CD14-positive monocyte (primary cell): ENCODE results near the gene ASCC1. TPM values are rescaled to one million over a fixed set of nuclear protein-coding genes. Genes with fewer than 3 reads are reported as not detected.

Experiments used
- DNase-seq, 3 donors: peaks; one replicate each; pipeline ENCODE4 v3.0.0-alpha.2; 2011 to 2022
- H2AFZ ChIP-seq: 2 replicates; pipeline ENCODE4 v1.6.0; 2012; ENCODE audit warnings: mild to moderate bottlenecking, low read depth, low read length, inconsistent platforms; ENCODE audit not compliant: insufficient read depth, poor library complexity, severe bottlenecking
- H3K27ac ChIP-seq, 2 donors: 1 replicate in 1 of 2; 2 replicates in 1 of 2; pipeline ENCODE4 v1.5.1; 2012 to 2013; ENCODE audit warnings: low read length in 2 of 2, control low read depth in 1 of 2, inconsistent platforms in 1 of 2, low read depth in 1 of 2, mild to moderate bottlenecking in 1 of 2
- H3K27me3 ChIP-seq, 2 donors: one replicate each; pipeline versions ENCODE4 v1.6.0 to v1.6.1; 2011 to 2013; ENCODE audit warnings: low read length in 2 of 2; ENCODE audit not compliant: control insufficient read depth in 2 of 2, insufficient read depth in 2 of 2
- H3K36me3 ChIP-seq, 2 donors: replicated peaks in 1 of 2; 1 replicate in 1 of 2; 2 replicates in 1 of 2; pipeline versions ENCODE4 v1.5.1 to v1.6.1; 2012 to 2013; ENCODE audit warnings: low read length in 2 of 2, control low read depth in 1 of 2, inconsistent platforms in 1 of 2, mild to moderate bottlenecking in 1 of 2; ENCODE audit not compliant: insufficient read depth in 2 of 2, control insufficient read depth in 1 of 2
- H3K4me1 ChIP-seq, 2 donors: 1 replicate in 1 of 2; 2 replicates in 1 of 2; pipeline versions ENCODE4 v1.5.1 to v1.6.1; 2012 to 2013; ENCODE audit warnings: low read length in 2 of 2, control low read depth in 1 of 2, inconsistent platforms in 1 of 2, mild to moderate bottlenecking in 1 of 2, moderate library complexity in 1 of 2; ENCODE audit not compliant: insufficient read depth in 2 of 2, control insufficient read depth in 1 of 2
- H3K4me2 ChIP-seq: replicated peaks from 2 replicates; pipeline ENCODE3; 2012; ENCODE audit warnings: low read length, moderate library complexity, mild to moderate bottlenecking; ENCODE audit not compliant: poor library complexity, severe bottlenecking; ENCODE audit errors: extremely low read depth
- H3K4me3 ChIP-seq, 3 experiments: fragments of 200-600 bp in 1 of 3; sonication (generic) in 1 of 3; replicated peaks in 1 of 3; 1 replicate in 2 of 3; 2 replicates in 1 of 3; pipeline ENCODE4 v1.5.1; 2011 to 2013; ENCODE audit warnings: low read length in 3 of 3, mild to moderate bottlenecking in 3 of 3, control low read depth in 2 of 3, low read depth in 2 of 3, inconsistent platforms in 1 of 3, moderate library complexity in 1 of 3
- H3K79me2 ChIP-seq: 2 replicates; pipeline ENCODE4 v1.6.0; 2012; ENCODE audit warnings: mild to moderate bottlenecking, control low read depth, inconsistent platforms, low read length, moderate library complexity; ENCODE audit not compliant: insufficient read depth
- H3K9ac ChIP-seq: 2 replicates; pipeline ENCODE4 v1.6.0; 2017; ENCODE audit warnings: low read length, mild to moderate bottlenecking; ENCODE audit not compliant: insufficient read depth, poor library complexity, severe bottlenecking
- H3K9me3 ChIP-seq, 2 donors: replicated peaks in 1 of 2; 1 replicate in 1 of 2; 2 replicates in 1 of 2; pipeline versions ENCODE4 v1.5.1 to v1.6.1; 2012 to 2013; ENCODE audit warnings: low read length in 2 of 2, control low read depth in 1 of 2; ENCODE audit not compliant: control insufficient read depth in 1 of 2, insufficient read depth in 1 of 2
- H4K20me1 ChIP-seq: 2 replicates; pipeline ENCODE4 v1.6.0; 2012; ENCODE audit warnings: mild to moderate bottlenecking, low read length, control low read depth, moderate library complexity; ENCODE audit not compliant: insufficient read depth
- H3K27ac Mint-ChIP-seq, 7 donors: one replicate each; pipeline ENCODE4 v1.8.0; 2020; ENCODE audit warnings: mild to moderate bottlenecking in 7 of 7, mixed read lengths in 7 of 7, moderate library complexity in 6 of 7, inconsistent platforms in 2 of 7
- H3K27me3 Mint-ChIP-seq, 3 donors: one replicate each; pipeline ENCODE4 v1.8.0; 2021 to 2022; ENCODE audit warnings: low read depth in 3 of 3, mild to moderate bottlenecking in 3 of 3, mixed read lengths in 3 of 3, moderate library complexity in 3 of 3, inconsistent platforms in 1 of 3
- H3K36me3 Mint-ChIP-seq, 2 donors: one replicate each; pipeline ENCODE4 v1.8.0; 2020; ENCODE audit warnings: mixed read lengths in 2 of 2, inconsistent platforms in 1 of 2, mild to moderate bottlenecking in 1 of 2
- H3K4me1 Mint-ChIP-seq: one replicate; pipeline ENCODE4 v1.8.0; 2020; ENCODE audit warnings: mild to moderate bottlenecking, mixed read lengths
- H3K4me3 Mint-ChIP-seq, 2 donors: one replicate each; pipeline ENCODE4 v1.8.0; 2020; ENCODE audit warnings: mild to moderate bottlenecking in 2 of 2, mixed read lengths in 2 of 2, moderate library complexity in 1 of 2
- H3K9me3 Mint-ChIP-seq, 7 donors: one replicate each; pipeline ENCODE4 v1.8.0; 2020 to 2022; ENCODE audit warnings: mixed read lengths in 7 of 7, mild to moderate bottlenecking in 6 of 7, moderate library complexity in 6 of 7, inconsistent platforms in 2 of 7
- WGBS: methylation state at CpG from one replicate; pipeline ENCODE4 v1.1.5; 2013; ENCODE audit warnings: missing lambda C conversion rate; ENCODE audit not compliant: insufficient coverage; 5-methylcytosine and 5-hydroxymethylcytosine counted together
- intact Hi-C, 2 donors: fragments of 100-400 bp; cut with micrococcal nuclease; formaldehyde crosslinking; loops; one replicate each; pipeline versions ENCODE4 v1.15.0 to v1.15.1; 2023
- polyA plus RNA-seq, 3 donors: library from polyadenylated mRNA; depleted of rRNA in 1 of 3; unstranded in 2 of 3; stranded (reverse) in 1 of 3; fragments of 300-500 nt in 2 of 3; fragments of >200 nt in 1 of 3; fragmentation: Illumina TruSeq in 2 of 3; gene quantifications; 1 replicate in 2 of 3; 2 replicates in 1 of 3; pipeline ENCODE4 v1.2.3, GENCODE V29; 2012 to 2021
- TF ChIP-seq, protein P1 (sequence below): fragments of 200-600 bp; IDR thresholded peaks from one replicate; pipeline ENCODE4 v1.8.0; 2022; ENCODE audit warnings: antibody characterized with exemption, mild to moderate bottlenecking

Gene ASCC1
- polyA plus RNA-seq, 3 donors, result 8.2 to 20.9 (median 17.9) TPM

- Mint-ChIP-seq H3K27me3 (no peaks in the 10 kb centered on the region), H3K9me3 (peaks cover 0 to 2% (median 0%) of the 10 kb centered on the region in 7 donors), H3K36me3 (peaks cover 11 to 15% of the 10 kb centered on the region in 2 donors), H3K4me3 (peak overlapping the region in 1 of 2 donors; percentile 7), H3K27ac (peak overlapping the region; percentile 2 to 75 (median 58)), H3K4me1 (peaks cover 18% of the 10 kb centered on the region)
- peak in 2 of 3 donors; percentile 4 to 18 for DNase-seq
- Histone ChIP-seq H4K20me1 (no peaks in the 10 kb centered on the region), H3K27ac (no peak overlapping the region), H3K9ac (no peak overlapping the region), H3K4me3 (no peak overlapping the region), H3K36me3 (no peaks in the 10 kb centered on the region), H3K4me1 (peaks cover 20 to 27% of the 10 kb centered on the region in 2 donors), H2AFZ (no peak overlapping the region), H3K4me2 (no peak overlapping the region), H3K9me3 (no peaks in the 10 kb centered on the region), H3K79me2 (no peaks in the 10 kb centered on the region), H3K27me3 (no peaks in the 10 kb centered on the region)
- WGBS, result 61% methylated on average over 5 of the region's 7 CpGs
- TF ChIP-seq, protein P1, sequence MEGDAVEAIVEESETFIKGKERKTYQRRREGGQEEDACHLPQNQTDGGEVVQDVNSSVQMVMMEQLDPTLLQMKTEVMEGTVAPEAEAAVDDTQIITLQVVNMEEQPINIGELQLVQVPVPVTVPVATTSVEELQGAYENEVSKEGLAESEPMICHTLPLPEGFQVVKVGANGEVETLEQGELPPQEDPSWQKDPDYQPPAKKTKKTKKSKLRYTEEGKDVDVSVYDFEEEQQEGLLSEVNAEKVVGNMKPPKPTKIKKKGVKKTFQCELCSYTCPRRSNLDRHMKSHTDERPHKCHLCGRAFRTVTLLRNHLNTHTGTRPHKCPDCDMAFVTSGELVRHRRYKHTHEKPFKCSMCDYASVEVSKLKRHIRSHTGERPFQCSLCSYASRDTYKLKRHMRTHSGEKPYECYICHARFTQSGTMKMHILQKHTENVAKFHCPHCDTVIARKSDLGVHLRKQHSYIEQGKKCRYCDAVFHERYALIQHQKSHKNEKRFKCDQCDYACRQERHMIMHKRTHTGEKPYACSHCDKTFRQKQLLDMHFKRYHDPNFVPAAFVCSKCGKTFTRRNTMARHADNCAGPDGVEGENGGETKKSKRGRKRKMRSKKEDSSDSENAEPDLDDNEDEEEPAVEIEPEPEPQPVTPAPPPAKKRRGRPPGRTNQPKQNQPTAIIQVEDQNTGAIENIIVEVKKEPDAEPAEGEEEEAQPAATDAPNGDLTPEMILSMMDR, result no peak
- intact Hi-C loops, result no loop called here
Measured at GRCh38 chr10:72171175-72171630, 44.9 kb downstream of the ASCC1 start.

DNA sequence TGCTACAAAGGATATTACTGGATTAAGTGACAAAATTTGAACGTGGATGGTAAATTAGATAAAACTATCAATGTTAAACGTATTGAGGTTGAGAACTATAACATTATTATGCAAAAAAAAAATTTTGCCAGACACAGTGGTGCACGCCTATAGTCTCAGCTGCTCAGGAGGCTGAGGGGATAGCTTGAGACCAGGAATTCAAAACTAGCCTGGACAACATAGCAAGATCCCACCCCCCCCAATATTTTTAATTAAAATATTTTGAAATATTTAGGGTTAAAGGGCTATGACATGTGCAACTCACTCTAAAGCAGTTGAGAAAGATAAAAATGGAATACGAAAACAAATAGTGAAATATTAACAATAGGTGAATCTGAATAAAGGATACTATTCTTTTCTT is 45.3 kb downstream of the ASCC1 start:
- Mint-ChIP-seq H3K36me3 (peaks cover 11 to 15% of the 10 kb centered on the region in 2 donors), H3K9me3 (peaks cover 0 to 2% (median 0%) of the 10 kb centered on the region in 7 donors), H3K27me3 (no peaks in the 10 kb centered on the region), H3K4me1 (peaks cover 18% of the 10 kb centered on the region), H3K4me3 (no peak overlapping the region), H3K27ac (no peak overlapping the region)
- DNase-seq, result no peak
- Histone ChIP-seq H3K27ac (no peak overlapping the region), H3K27me3 (no peaks in the 10 kb centered on the region), H3K79me2 (no peaks in the 10 kb centered on the region), H3K4me1 (peaks cover 19 to 24% of the 10 kb centered on the region in 2 donors), H3K4me3 (no peak overlapping the region), H3K36me3 (no peaks in the 10 kb centered on the region), H3K9me3 (no peaks in the 10 kb centered on the region), H3K4me2 (no peak overlapping the region), H2AFZ (no peak overlapping the region), H3K9ac (no peak overlapping the region), H4K20me1 (no peaks in the 10 kb centered on the region)
- intact Hi-C loops, result no loop called here
- no CpG with 5 or more reads among the region's 4 CpGs for WGBS
- TF ChIP-seq, protein P1, result no peak
